Calu3 (cell line): ENCODE results near the gene DNER. TPM values are rescaled to one million over a fixed set of nuclear protein-coding genes. Genes with fewer than 3 reads are reported as not detected.

Experiments used
- BruUV-seq: library from RNA; stranded (reverse); fragments of 400-500 nt; replicated peaks from 2 replicates; lab custom pipeline; 2021; lab: Mats Ljungman, UMichigan
- CTCF ChIA-PET: fragments of 300-600 bp; sonication (Branson Sonifier 250); formaldehyde crosslinking; loops from one replicate; lab custom pipeline; 2022; ENCODE audit warnings: antibody characterized with exemption; lab: Charles Lee
- DNase-seq: peaks from one replicate; pipeline ENCODE4 v3.0.0; 2022
- H3K27ac Mint-ChIP-seq: one replicate; pipeline ENCODE4 v1.8.0; 2022; ENCODE audit warnings: mixed read lengths; ENCODE audit not compliant: unreplicated experiment
- H3K27me3 Mint-ChIP-seq: one replicate; pipeline ENCODE4 v1.8.0; 2022; ENCODE audit warnings: mixed read lengths; ENCODE audit not compliant: unreplicated experiment
- H3K36me3 Mint-ChIP-seq: one replicate; pipeline ENCODE4 v1.8.0; 2022; ENCODE audit warnings: mild to moderate bottlenecking, moderate library complexity, mixed read lengths; ENCODE audit not compliant: insufficient read depth, unreplicated experiment
- H3K4me1 Mint-ChIP-seq: one replicate; pipeline ENCODE4 v1.8.0; 2022; ENCODE audit warnings: mild to moderate bottlenecking, low read depth, mixed read lengths; ENCODE audit not compliant: unreplicated experiment
- H3K4me3 Mint-ChIP-seq: one replicate; pipeline ENCODE4 v1.8.0; 2022; ENCODE audit warnings: mild to moderate bottlenecking, low read depth, moderate library complexity, mixed read lengths; ENCODE audit not compliant: unreplicated experiment
- H3K9me3 Mint-ChIP-seq: one replicate; pipeline ENCODE4 v1.8.0; 2022; ENCODE audit warnings: low read depth, mixed read lengths; ENCODE audit not compliant: unreplicated experiment
- CTCF ChIP-seq: fragments of 200-600 bp; IDR thresholded peaks from one replicate; pipeline ENCODE4 v1.8.0; 2022; ENCODE audit warnings: antibody characterized with exemption; ENCODE audit not compliant: unreplicated experiment
- intact Hi-C: fragments of 100-400 bp; cut with micrococcal nuclease; formaldehyde crosslinking; loops from one replicate; pipeline ENCODE4 v1.10.0; 2022; ENCODE audit not compliant: unreplicated experiment
- total RNA-seq: library from RNA; stranded (reverse); gene quantifications from 2 replicates; pipeline ENCODE4 v1.2.3, GENCODE V29; 2022

The DNER gene
- total RNA-seq, 1 experiment from 2014 or later, result 1.1 TPM

GRCh38 chr2:229689307-229689839 lies 25.0 kb downstream of the DNER start:
- Mint-ChIP-seq H3K4me3 (no peak overlapping the region), H3K27ac (no peak overlapping the region), H3K36me3 (no peaks in the 10 kb centered on the region), H3K4me1 (no peaks in the 10 kb centered on the region), H3K27me3 (peaks cover 19% of the 10 kb centered on the region), H3K9me3 (no peaks in the 10 kb centered on the region)
- intact Hi-C loops, result no loop called here
- BruUV-seq, result no TSS peak
- CTCF ChIA-PET, result no interaction called here
- no peak for DNase-seq
- TF ChIP-seq CTCF, result no peak

DNA sequence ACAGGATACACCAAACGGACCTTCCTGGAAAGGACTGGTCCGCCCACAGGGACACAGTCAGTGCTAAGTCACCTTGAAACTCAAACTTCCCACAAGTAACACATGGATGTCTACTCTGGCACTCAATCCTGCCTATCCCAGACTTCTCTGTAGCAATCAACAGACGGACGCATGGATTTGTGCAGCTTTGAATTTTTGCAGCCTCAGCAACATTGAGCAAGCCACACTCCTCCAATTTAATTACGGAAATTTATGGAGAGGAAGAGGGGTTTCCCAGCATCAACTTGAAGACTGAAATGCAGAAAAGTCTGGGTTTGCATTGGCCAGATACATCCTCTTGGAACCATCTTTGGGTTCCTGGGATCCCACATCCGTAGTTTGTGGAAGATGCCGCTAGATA lies 26.2 kb downstream of the DNER start:
- no peak for DNase-seq
- Mint-ChIP-seq H3K4me3 (no peak overlapping the region), H3K27me3 (peaks cover 31% of the 10 kb centered on the region), H3K4me1 (no peaks in the 10 kb centered on the region), H3K36me3 (peaks cover 5% of the 10 kb centered on the region), H3K9me3 (no peaks in the 10 kb centered on the region), H3K27ac (no peak overlapping the region)
- CTCF ChIA-PET, result no interaction called here
- TF ChIP-seq CTCF, result no peak
- intact Hi-C loops, result no loop called here
- BruUV-seq, result no TSS peak

- no peak for TF ChIP-seq CTCF
- CTCF ChIA-PET, result no interaction called here
- intact Hi-C loops, result no loop called here
- Mint-ChIP-seq H3K4me3 (no peak overlapping the region), H3K27me3 (peaks cover 39% of the 10 kb centered on the region), H3K27ac (no peak overlapping the region), H3K9me3 (no peaks in the 10 kb centered on the region), H3K4me1 (no peaks in the 10 kb centered on the region), H3K36me3 (peaks cover 5% of the 10 kb centered on the region)
- no peak for DNase-seq
- no TSS peak for BruUV-seq
Measured at GRCh38 chr2:229686122-229686919, 28.0 kb downstream of the DNER start.

DNA sequence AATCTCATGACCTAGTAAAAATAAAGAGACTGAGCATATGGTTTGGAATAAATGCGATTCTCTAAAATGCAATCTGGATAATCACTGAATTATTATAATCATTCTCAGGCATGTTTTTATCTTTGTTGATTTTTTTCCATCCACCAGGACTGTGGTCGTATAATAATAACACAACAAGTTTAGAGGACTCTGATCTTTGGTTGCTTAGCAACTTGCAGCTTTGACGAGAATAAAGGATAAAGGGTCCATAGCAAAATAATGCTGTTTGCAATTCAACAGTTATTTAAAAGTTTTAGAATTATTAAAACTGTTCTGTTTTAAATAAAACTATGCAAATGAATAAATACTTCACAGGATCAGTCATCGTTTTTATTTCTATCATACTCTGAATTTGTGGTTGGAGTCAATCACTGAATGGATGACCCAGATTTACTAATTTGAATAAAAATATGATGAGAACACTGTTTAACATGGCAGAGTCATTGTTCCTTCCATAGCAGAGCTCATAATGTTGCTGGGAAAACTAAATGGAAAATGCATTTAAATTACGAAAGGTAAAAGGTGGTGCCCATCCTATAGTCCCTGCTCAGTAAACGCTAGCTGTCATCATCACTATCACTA lies 29.3 kb downstream of the DNER start:
- peaks cover 31% of the 10 kb centered on the region for H3K27me3 Mint-ChIP-seq
- H3K9me3 Mint-ChIP-seq, result no peaks in the 10 kb centered on the region
- TF ChIP-seq CTCF, result no peak
- H3K27ac Mint-ChIP-seq, result no peak overlapping the region
- H3K4me3 Mint-ChIP-seq, result no peak overlapping the region
- no TSS peak for BruUV-seq
- intact Hi-C loops, result no loop called here
- no peaks in the 10 kb centered on the region for H3K4me1 Mint-ChIP-seq
- no peak for DNase-seq
- CTCF ChIA-PET, result no interaction called here
- H3K36me3 Mint-ChIP-seq, result peaks cover 5% of the 10 kb centered on the region
